GM12864 (cell line): Measurements from ENCODE around the gene TMEM19.

ENCODE experiments used
- DNase-seq: peaks from one replicate; pipeline ENCODE4 v3.0.0-alpha.2; 2011; ENCODE audit warnings: low read depth
- H3K4me3 ChIP-seq: 2 replicates; pipeline ENCODE4 v1.5.1; 2011; ENCODE audit warnings: mild to moderate bottlenecking, low read depth, low read length, control low read depth
- CTCF ChIP-seq: IDR thresholded peaks from 2 replicates; pipeline ENCODE4 v1.5.1; 2011; ENCODE audit warnings: low read depth, mild to moderate bottlenecking, moderate library complexity, low read length, control low read depth, inconsistent platforms; ENCODE audit errors: missing control alignments

TMEM19 gene

DNA sequence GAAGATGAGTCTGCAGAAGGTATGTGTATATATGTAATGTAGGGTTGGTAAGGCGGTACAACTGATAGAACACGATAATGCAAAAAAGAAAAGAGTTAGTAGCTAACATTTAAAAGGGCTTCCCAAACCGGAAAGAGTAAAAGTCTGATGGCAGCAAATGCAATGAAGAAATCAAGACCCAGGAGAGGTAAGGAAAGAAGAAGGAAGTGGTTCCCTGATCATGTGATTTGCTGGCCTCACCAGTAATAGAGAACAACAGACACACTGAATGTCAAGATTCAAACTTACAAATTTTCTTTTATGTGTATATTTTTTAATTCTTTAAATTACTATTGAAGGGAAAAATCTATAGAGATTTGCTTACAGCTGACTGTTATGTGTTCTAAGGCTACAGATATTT is 40.6 kb upstream of the TMEM19 start:
- H3K4me3 ChIP-seq: no peak overlapping the region
- DNase-seq: no peak
- TF ChIP-seq CTCF: no peak

DNA sequence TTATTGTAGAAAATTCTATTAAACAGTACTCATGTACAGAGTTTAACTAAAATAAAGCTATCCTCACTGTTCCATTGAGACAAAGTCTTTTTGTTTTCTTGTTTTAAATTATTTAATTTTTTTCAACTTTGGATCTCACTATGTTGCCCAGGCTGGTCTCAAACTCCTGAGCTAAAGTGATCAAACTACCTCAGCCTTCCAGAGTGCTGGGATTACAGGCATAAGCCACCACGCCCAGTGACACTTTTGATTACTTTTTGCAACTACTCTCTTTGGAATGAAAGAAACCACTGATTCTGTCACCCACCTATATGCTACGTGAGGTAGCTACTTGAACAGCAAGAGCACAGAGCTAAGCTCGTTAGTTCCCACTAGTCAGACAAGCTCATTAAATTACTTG is 39.4 kb upstream of the TMEM19 start:
- no peak overlapping the region for H3K4me3 ChIP-seq
- TF ChIP-seq CTCF: no peak
- no peak for DNase-seq

DNA sequence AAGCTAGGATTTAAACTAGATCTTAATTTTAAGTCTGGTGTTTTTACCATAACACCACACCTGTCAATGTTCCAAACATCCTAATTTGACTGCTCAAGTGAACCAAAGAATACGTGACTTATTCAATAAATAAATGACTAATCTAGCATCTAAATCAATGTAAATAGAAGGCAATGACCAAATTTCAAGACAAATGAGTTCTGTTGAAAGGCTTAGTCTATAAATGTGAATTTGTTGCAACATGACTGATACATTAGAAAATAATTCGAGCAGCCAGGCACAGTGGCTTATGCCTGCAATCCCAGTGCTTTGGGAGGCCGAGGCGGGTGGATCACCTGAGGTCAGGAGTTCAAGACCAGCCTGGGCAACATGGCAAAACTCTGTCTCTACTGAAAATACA is 37.3 kb upstream of the TMEM19 start:
- no peak for TF ChIP-seq CTCF
- DNase-seq: no peak
- H3K4me3 ChIP-seq: no peak overlapping the region

GRCh38 chr12:71649401-71649800 is 36.5 kb upstream of the TMEM19 start:
- no peak overlapping the region for H3K4me3 ChIP-seq
- TF ChIP-seq CTCF: no peak
- no peak for DNase-seq

GRCh38 chr12:71652656-71653055 is 33.2 kb upstream of the TMEM19 start:
- TF ChIP-seq CTCF: no peak
- H3K4me3 ChIP-seq: no peak overlapping the region
- no peak for DNase-seq

DNA sequence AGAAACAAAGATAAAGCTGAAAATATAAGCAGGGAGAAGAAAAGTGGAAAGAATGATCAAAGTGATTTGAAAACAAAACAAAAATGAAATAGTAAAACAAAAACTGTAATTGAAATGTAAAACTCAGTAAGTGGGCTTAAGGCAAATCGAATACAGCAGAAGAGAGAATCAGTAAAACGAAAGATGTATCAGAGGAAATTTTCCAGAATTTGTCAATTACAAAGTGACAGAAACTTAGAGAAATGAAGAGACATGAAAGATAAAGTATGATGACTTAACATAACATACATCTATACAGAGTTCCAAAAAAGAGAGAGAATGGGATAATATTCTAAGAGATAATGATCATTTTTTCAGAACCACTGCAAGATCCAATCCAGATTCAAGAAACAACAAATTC is 32.7 kb upstream of the TMEM19 start:
- no peak overlapping the region for H3K4me3 ChIP-seq
- no peak for TF ChIP-seq CTCF
- no peak for DNase-seq

DNA sequence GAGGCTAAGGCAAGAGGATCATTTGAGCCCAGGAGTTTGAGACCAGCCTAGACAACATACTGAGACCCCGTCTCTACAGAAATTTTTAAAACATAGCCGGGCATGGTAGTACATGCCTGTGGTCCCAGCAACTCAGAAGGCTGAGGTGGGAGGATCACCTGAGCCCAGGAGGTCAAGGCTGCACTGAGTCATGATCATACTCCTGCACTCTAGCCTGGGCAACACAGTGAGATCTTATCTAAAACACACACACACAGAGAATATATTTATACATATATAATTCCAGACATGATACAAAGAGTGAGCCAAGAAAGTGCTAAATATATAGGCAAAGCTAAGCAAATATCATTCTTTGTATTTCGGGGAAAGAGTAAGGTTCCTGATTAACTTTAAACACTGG is 31.7 kb upstream of the TMEM19 start:
- TF ChIP-seq CTCF: no peak
- no peak overlapping the region for H3K4me3 ChIP-seq
- no peak for DNase-seq
